ENCODE measurements around the gene PLD4. TPM values are rescaled to one million over a fixed set of nuclear protein-coding genes. Genes with fewer than 3 reads are reported as not detected.

The PLD4 gene
- total RNA-seq, 4 donors from 2014 or later, result under 0.01 to 0.42 (median 0.31) TPM; not detected in 1

DNA sequence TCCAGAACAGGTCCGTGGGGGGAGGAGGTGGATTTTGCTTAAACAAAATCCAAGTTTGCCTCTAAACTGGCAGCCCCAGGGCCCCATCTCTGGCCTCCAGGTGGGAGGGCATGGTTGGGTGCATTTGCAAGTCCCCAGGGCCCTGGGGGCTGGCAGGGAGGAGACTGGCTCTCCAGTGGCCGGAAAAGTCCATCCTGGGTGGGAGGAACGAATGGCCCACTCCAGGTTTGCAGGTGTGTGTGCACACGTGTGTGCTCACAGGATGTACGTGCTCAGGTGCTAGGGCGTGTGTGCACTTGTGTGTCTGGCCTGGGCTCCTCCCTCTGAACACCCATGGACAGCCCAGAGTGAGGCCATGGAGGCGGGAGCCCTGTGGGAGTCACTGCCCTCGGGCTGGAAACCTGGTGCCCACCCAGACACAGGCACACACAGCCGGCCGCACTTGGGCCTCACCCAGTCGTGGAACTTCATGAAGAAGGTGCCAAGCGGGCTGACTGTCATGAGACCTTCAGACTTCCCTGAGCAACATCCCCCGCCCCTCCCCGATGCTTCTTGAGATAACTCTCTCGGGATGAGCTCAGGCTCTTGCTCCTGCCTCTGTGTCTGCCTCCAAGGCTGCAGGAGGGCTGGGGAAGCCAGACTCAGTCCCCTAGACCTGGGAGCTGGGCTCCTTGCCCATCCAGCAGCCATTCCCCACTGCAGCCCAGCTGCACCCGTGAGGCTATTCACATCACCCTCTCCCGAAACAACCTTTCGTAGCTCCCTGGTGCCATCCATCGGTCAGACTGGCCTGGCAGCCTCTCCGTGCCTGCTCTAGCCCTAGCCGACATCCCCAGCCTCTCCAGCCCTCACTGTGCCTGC, 44.1 kb downstream of the PLD4 start:
- Histone ChIP-seq H3K27me3 (no peaks in the 10 kb centered on the region), H3K36me3 (no peaks in the 10 kb centered on the region), H3K27ac (peak overlapping the region; percentile 90 to 98 (median 95)), H3K4me3 (peak overlapping the region; percentile 39 to 62), H3K9me3 (no peaks in the 10 kb centered on the region), H3K4me1 (peaks cover 9 to 98% (median 64%) of the 10 kb centered on the region in 3 donors)
- no peak for ATAC-seq
- WGBS, 2 donors (ENCODE audit: low coverage in 1 of 2), result 9 to 17% methylated on average over 1 to 6 of the region's 21 CpGs
- TF ChIP-seq EP300 (IDR thresholded peaks at IDR 0.05) (no peak), POLR2A (IDR thresholded peaks at IDR 0.05) (no peak), POLR2AphosphoS5 (IDR thresholded peaks at IDR 0.05) (no peak)
- TF ChIP-seq, protein P1, sequence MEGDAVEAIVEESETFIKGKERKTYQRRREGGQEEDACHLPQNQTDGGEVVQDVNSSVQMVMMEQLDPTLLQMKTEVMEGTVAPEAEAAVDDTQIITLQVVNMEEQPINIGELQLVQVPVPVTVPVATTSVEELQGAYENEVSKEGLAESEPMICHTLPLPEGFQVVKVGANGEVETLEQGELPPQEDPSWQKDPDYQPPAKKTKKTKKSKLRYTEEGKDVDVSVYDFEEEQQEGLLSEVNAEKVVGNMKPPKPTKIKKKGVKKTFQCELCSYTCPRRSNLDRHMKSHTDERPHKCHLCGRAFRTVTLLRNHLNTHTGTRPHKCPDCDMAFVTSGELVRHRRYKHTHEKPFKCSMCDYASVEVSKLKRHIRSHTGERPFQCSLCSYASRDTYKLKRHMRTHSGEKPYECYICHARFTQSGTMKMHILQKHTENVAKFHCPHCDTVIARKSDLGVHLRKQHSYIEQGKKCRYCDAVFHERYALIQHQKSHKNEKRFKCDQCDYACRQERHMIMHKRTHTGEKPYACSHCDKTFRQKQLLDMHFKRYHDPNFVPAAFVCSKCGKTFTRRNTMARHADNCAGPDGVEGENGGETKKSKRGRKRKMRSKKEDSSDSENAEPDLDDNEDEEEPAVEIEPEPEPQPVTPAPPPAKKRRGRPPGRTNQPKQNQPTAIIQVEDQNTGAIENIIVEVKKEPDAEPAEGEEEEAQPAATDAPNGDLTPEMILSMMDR (IDR thresholded peaks at IDR 0.05), result peak in 1 of 4 experiments; percentile 36

DNA sequence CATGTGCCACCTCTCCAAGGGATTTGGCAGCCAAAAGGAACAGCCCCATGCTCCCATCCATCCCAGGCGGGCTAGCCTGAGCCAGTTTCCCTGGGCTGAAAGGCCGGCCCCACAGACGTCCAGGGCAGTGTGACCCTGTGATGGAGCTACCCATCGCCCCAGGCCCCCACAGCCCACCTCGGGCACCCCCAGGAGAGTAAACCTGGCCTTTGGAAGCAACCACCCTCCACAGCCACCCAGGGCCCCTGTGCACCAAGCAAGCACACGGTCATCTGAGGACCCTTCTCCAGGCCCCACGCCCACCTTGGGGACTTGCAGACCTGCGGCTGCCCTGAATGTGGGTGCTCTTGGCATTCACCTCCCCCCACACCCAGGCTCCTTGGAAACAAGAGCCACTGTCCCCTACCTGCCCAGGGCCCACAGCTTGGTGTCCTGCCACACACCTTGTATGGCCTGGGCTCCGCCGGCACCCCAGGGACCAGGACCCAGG, 45.1 kb downstream of the PLD4 start:
- no peaks in the 10 kb centered on the region for H3K27me3 ChIP-seq
- peak overlapping the region; percentile 90 to 98 (median 95) for H3K27ac ChIP-seq
- H3K4me1 ChIP-seq, result peaks cover 9 to 98% (median 75%) of the 10 kb centered on the region in 3 donors
- TF ChIP-seq, protein P1 (IDR thresholded peaks at IDR 0.05), result no peak
- TF ChIP-seq POLR2A (IDR thresholded peaks at IDR 0.05) (no peak), POLR2AphosphoS5 (IDR thresholded peaks at IDR 0.05) (no peak), EP300 (IDR thresholded peaks at IDR 0.05) (no peak)
- H3K36me3 ChIP-seq, result no peaks in the 10 kb centered on the region
- WGBS, 2 donors (ENCODE audit: low coverage in 1 of 2), result 83% methylated on average over 1 of the region's 10 CpGs; no CpG with 5 or more reads in 1 of the 2 donors
- peak overlapping the region; percentile 39 to 62 for H3K4me3 ChIP-seq
- no peaks in the 10 kb centered on the region for H3K9me3 ChIP-seq
- no peak for ATAC-seq

GRCh38 chr14:104970231-104971068, 45.8 kb downstream of the PLD4 start:
- TF ChIP-seq EP300 (IDR thresholded peaks at IDR 0.05) (no peak), POLR2AphosphoS5 (IDR thresholded peaks at IDR 0.05) (peak; percentile 75), POLR2A (IDR thresholded peaks at IDR 0.05) (peak; percentile 38 to 50)
- TF ChIP-seq, protein P1 (IDR thresholded peaks at IDR 0.05), result peak in 1 of 4 experiments; percentile 6
- no peaks in the 10 kb centered on the region for H3K27me3 ChIP-seq
- H3K36me3 ChIP-seq, result no peaks in the 10 kb centered on the region
- H3K27ac ChIP-seq, result peak overlapping the region; percentile 90 to 98 (median 95)
- peak overlapping the region; percentile 39 to 62 for H3K4me3 ChIP-seq
- H3K9me3 ChIP-seq, result no peaks in the 10 kb centered on the region
- WGBS, 2 donors (ENCODE audit: low coverage in 1 of 2), result 28 to 57% methylated on average over 2 to 5 of the region's 19 CpGs
- H3K4me1 ChIP-seq, result peaks cover 9 to 100% (median 81%) of the 10 kb centered on the region in 3 donors
- peak; percentile 54 for ATAC-seq

- TF ChIP-seq, protein P1 (IDR thresholded peaks at IDR 0.05), result no peak
- TF ChIP-seq EP300 (IDR thresholded peaks at IDR 0.05) (no peak), POLR2A (IDR thresholded peaks at IDR 0.05) (no peak), POLR2AphosphoS5 (IDR thresholded peaks at IDR 0.05) (no peak)
- Histone ChIP-seq H3K27ac (peak overlapping the region; percentile 90 to 98 (median 95)), H3K27me3 (no peaks in the 10 kb centered on the region), H3K4me1 (peaks cover 13 to 100% (median 87%) of the 10 kb centered on the region in 3 donors), H3K4me3 (no peak overlapping the region), H3K36me3 (no peaks in the 10 kb centered on the region), H3K9me3 (no peaks in the 10 kb centered on the region)
- ATAC-seq, result no peak
- WGBS, 2 donors (ENCODE audit: low coverage in 1 of 2), result 93 to 100% methylated on average over 1 to 2 of the region's 12 CpGs
Observed at GRCh38 chr14:104971447-104972240, 47.0 kb downstream of the PLD4 start.

Data from gastroesophageal sphincter (tissue), 4 donors.